ENCODE measurements around the gene CDK9. TPM values are rescaled to one million over a fixed set of nuclear protein-coding genes. Genes with fewer than 3 reads are reported as not detected.

The CDK9 gene
- total RNA-seq, 1 donor from 2014 or later, result 78.5 TPM

- Histone ChIP-seq H3K4me3 (ENCODE audit: low read depth, low read length) (no peak overlapping the region), H3K27me3 (ENCODE audit: control insufficient read depth, insufficient read depth, low read length) (no peaks in the 10 kb centered on the region), H3K36me3 (ENCODE audit: control insufficient read depth, insufficient read depth, low read length) (peaks cover 27% of the 10 kb centered on the region)
- DNase-seq (ENCODE audit: low read depth), result no peak
- no peak for FAIRE-seq
- no peak for TF ChIP-seq CTCF (IDR thresholded peaks at IDR 0.05; ENCODE audit: insufficient read depth, low read length, severe bottlenecking)
Observed at GRCh38 chr9:127812936-127813675, 27.3 kb downstream of the CDK9 start.

- Histone ChIP-seq H3K4me3 (ENCODE audit: low read depth, low read length) (no peak overlapping the region), H3K27me3 (ENCODE audit: control insufficient read depth, insufficient read depth, low read length) (no peaks in the 10 kb centered on the region), H3K36me3 (ENCODE audit: control insufficient read depth, insufficient read depth, low read length) (peaks cover 22% of the 10 kb centered on the region)
- no peak for DNase-seq (ENCODE audit: low read depth)
- no peak for TF ChIP-seq CTCF (IDR thresholded peaks at IDR 0.05; ENCODE audit: insufficient read depth, low read length, severe bottlenecking)
- FAIRE-seq, result no peak
Observed at GRCh38 chr9:127813686-127814226, 27.9 kb downstream of the CDK9 start.

- no peak for FAIRE-seq
- Histone ChIP-seq H3K27me3 (ENCODE audit: control insufficient read depth, insufficient read depth, low read length) (no peaks in the 10 kb centered on the region), H3K36me3 (ENCODE audit: control insufficient read depth, insufficient read depth, low read length) (peaks cover 17% of the 10 kb centered on the region), H3K4me3 (ENCODE audit: low read depth, low read length) (no peak overlapping the region)
- no peak for TF ChIP-seq CTCF (IDR thresholded peaks at IDR 0.05; ENCODE audit: insufficient read depth, low read length, severe bottlenecking)
- no peak for DNase-seq (ENCODE audit: low read depth)
Observed at GRCh38 chr9:127814619-127815511, 29.0 kb downstream of the CDK9 start.

- Histone ChIP-seq H3K4me3 (ENCODE audit: low read depth, low read length) (no peak overlapping the region), H3K36me3 (ENCODE audit: control insufficient read depth, insufficient read depth, low read length) (peaks cover 15% of the 10 kb centered on the region), H3K27me3 (ENCODE audit: control insufficient read depth, insufficient read depth, low read length) (no peaks in the 10 kb centered on the region)
- FAIRE-seq, result no peak
- no peak for DNase-seq (ENCODE audit: low read depth)
- no peak for TF ChIP-seq CTCF (IDR thresholded peaks at IDR 0.05; ENCODE audit: insufficient read depth, low read length, severe bottlenecking)
Observed at GRCh38 chr9:127815512-127816361, 29.9 kb downstream of the CDK9 start.

- no peak overlapping the region for H3K4me3 ChIP-seq (ENCODE audit: low read depth, low read length)
- no peak for FAIRE-seq
- TF ChIP-seq CTCF (IDR thresholded peaks at IDR 0.05; ENCODE audit: insufficient read depth, low read length, severe bottlenecking), result no peak
- peaks cover 15% of the 10 kb centered on the region for H3K36me3 ChIP-seq (ENCODE audit: control insufficient read depth, insufficient read depth, low read length)
- DNase-seq (ENCODE audit: low read depth), result no peak
- H3K27me3 ChIP-seq (ENCODE audit: control insufficient read depth, insufficient read depth, low read length), result no peaks in the 10 kb centered on the region
Observed at GRCh38 chr9:127816362-127816725, 30.5 kb downstream of the CDK9 start.
